ENCODE results near the gene RETNLB.

RETNLB gene

GRCh38 chr3:108757404-108757982 lies at the start of gene RETNLB:
Gene RETNLB (minus strand): TSS chr3:108757410. CDS start chr3:108757185, 225 bp downstream.
- DNase-seq, result no peak

DNA sequence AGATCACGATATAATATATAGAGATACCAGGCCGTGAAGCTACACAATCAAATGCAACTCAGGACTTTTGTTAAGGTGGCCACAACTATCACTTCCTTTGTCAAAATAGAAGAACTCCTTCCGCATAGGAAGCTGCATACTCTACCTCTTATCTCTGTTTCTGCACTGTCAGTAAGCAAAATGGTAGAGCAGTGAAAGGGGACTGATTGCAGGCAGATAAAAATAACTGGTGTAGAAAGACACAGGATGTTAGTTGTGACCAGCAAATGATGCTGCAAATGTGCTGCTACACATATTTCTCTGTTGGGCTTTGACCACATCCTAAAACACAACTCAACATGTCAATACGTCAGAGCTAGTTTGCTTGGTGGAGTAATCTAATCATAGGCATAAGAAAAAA lies 49.1 kb upstream of the RETNLB start:
- DNase-seq, result peak in 4 of 6 experiments; percentile 5 to 88 (median 84)

- DNase-seq, result no peak
Measured at GRCh38 chr3:108804966-108805365, 47.8 kb upstream of the RETNLB start.

DNA sequence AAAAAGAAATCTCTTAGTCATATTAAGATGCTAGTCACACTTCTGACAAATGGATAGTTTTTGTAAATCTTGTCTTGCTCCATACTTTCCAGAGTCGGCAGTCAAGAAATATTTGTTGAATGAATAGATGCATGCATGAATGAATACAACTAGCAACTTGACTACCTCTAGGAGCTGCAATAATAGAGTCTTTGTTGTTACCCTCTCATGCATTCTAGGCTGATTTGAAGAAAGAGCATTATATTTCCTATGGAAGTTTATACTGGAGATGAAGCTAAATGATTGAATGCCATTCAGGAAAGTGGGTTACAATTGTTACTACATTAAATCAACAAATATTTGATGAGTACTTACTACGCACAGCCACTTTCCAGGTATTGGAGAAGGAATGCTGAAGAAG lies 47.2 kb upstream of the RETNLB start:
- no peak for DNase-seq

GRCh38 chr3:108791473-108791872 lies 34.3 kb upstream of the RETNLB start:
- DNase-seq, result no peak

- peak in 4 of 6 experiments; percentile 16 to 60 (median 30) for DNase-seq
Measured at GRCh38 chr3:108780235-108780634, 23.0 kb upstream of the RETNLB start.

DNA sequence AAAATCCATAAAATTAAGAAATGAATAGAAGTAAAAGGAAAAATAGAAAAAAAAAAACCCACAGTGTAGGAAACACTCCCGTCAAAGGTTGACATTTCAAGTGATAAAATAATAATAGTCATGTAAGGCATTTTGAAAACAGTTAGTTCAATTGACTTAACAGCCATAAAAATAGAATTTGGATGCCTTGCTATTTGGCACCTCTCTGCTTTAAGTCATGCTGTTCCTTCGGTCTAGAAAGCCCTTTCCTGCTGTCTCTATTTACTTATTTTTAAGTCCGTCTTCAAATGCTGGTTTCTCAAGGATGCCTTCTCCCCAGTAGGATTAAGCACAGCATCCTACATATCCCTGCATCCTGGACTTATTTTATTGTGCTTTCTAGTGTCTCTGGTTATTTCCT lies 22.3 kb upstream of the RETNLB start:
- DNase-seq, result no peak

DNA sequence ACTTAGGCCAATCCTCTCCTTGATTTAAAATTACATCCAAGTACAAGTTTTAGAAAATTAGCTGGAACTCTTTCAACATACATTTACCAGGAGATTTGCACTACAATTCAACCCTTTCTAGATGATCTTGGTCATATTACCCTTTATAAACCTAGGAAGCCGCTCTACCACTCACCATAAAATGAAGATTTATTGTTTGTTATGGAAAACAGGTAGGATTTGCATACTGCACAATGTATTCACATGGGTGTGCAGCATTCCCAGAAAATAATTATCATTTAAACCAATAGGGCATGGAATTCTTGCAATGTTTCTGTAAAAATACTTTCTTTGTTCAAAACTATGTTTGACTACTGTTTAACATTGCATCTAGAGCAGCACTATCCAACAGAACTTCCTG lies 18.4 kb upstream of the RETNLB start:
- DNase-seq, result no peak

GRCh38 chr3:108767253-108767652 lies 10.0 kb upstream of the RETNLB start:
- no peak for DNase-seq

DNA sequence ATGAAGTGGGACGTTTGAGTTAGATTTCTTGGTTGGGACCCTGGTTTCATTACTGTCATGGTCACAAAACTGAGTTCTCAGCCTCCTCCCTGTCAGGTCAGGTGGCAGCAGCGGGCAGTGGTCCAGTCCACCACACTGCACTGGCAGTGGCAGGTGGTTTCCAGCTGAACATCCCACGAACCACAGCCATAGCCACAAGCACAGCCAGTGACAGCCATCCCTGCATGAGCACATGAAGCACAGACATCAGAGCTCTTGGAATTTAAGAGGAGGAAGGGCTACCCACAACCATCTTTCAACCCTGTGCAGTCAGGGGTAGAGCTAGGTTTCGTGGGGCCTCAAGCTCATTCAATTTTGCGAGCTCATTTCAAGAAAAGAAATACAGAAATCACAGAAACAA lies 1.5 kb downstream of the RETNLB start:
- DNase-seq, result no peak

GRCh38 chr3:108744762-108745161 lies 12.4 kb downstream of the RETNLB start:
- DNase-seq, result no peak

DNA sequence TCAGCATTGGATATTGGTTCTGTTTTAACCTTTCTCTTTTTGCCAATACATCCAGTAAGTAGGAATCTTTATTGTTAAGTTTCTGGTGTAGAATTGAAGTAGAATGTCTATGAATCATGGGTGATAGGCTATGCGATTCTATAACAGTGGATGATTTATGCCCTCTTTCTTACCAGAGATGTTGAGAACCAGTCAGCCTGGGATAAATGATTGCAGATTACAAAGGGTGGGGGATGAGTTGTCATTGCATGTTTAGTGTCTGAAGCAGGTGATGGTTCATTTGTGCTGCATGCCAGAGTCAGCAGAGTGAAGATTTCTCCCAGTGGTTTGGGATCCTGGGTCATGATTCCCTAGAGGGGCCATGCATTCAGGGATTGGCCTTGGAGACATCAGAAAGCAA lies 14.3 kb downstream of the RETNLB start:
- no peak for DNase-seq

GRCh38 chr3:108736821-108737220 lies 20.4 kb downstream of the RETNLB start:
- DNase-seq, result no peak

- DNase-seq, result no peak
Measured at GRCh38 chr3:108728934-108729333, 28.3 kb downstream of the RETNLB start.

- no peak for DNase-seq
Measured at GRCh38 chr3:108728105-108728504, 29.1 kb downstream of the RETNLB start.

- no peak for DNase-seq
Measured at GRCh38 chr3:108724101-108724500, 33.1 kb downstream of the RETNLB start.

- DNase-seq, result no peak
Measured at GRCh38 chr3:108722724-108723123, 34.5 kb downstream of the RETNLB start.

DNA sequence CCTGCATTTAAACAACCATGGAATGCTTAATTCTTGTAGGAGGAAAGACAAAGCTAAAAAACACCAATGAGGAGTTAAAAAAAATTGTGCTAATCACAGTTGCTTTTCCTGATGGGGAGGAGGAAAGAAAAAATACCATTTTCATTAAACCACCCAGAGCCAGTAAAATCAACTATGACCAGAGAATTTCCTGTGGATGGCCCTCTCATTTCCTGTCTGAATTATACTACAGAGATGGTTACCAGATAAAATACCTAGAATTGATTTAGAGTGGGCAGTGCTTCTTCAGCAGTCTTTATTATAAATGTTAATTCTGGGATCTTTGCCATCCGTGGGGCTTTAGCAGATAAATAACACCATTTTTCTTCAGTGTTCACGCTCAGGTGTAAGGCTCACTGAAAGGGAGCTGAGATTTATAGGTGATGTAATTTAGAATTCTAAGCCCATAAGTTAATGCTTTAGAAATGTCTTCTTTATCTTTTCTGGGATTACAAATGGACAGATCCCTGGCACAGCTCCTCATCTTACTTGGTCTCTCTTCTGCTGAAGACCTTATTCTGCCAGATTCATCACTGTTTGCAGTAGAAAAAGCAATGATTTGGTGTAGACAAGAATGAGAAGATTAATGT lies 37.9 kb downstream of the RETNLB start:
- DNase-seq, result no peak

DNA sequence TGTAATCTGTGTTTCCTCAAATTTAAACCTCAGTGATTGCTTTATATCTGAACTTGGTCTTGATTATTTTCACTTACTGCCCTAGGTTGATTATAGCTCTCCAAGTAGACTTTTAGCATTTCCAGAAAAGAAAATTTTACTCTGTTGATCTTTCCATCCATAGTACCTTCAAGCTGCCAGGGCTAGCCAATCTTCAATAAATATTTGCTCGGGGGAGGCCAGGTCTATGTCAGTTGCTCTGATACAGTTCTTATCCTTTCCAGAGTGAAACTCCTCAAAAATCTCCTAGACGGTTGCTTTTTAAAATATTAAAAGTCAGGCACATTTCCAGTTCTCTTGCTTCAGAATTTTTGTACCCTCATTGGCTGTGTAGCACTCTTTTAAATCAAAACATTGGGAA lies 38.8 kb downstream of the RETNLB start:
- DNase-seq, result no peak

- DNase-seq, result no peak
Measured at GRCh38 chr3:108713816-108714215, 43.4 kb downstream of the RETNLB start.

DNA sequence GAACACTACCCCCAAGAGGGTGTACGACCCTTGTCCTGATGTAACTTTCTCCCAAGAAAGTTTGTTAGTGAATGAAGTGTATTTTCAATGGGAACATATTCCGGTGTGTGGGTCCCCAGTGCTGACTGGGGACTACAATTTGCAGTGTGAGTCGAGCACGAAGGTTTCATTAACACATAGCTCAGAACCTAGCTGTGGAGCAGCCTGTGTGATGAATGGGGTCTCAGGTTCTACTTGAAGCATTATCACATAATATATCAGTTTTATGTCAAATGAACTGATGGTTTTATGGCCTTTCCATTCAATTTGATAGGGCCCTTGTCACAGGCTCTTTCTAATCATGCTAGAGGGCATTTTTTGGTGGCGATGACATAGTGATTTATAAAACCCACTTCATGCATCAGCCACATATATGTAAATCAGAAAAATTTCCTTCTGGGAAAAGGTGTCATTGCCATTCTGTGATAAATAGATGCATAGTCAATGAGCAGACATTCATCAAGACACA lies 44.1 kb downstream of the RETNLB start:
- DNase-seq, result no peak
